Gastrocnemius medialis (tissue), 4 donors: ENCODE measurements around the gene PDYN. TPM values are rescaled to one million over a fixed set of nuclear protein-coding genes. Genes with fewer than 3 reads are reported as not detected.

Experiments used
- ATAC-seq, 2 donors: fragments of 150-250 bp; one replicate each; pipeline ENCODE4 v1.9.1; 2016
- DNase-seq, 2 donors: peaks; one replicate each; pipeline ENCODE4 v3.0.0-alpha.2; 2019
- H3K27ac ChIP-seq, 4 donors: fragments of 200-600 bp; sonication (generic); 1 replicate in 1 of 4; 2 replicates in 3 of 4; pipeline ENCODE4 v1.5.1; 2016 to 2018; ENCODE audit warnings: mild to moderate bottlenecking in 2 of 4, moderate library complexity in 1 of 4
- H3K27me3 ChIP-seq, 3 donors: fragments of 200-600 bp; sonication (generic) in 2 of 3; 1 replicate in 1 of 3; 2 replicates in 2 of 3; pipeline versions ENCODE4 v1.5.1 to v1.6.0; 2016 to 2019; ENCODE audit warnings: mild to moderate bottlenecking in 1 of 3, moderate library complexity in 1 of 3
- H3K36me3 ChIP-seq, 2 donors: fragments of 200-600 bp; sonication (generic) in 1 of 2; one replicate each; pipeline ENCODE4 v1.5.1; 2017 to 2018
- H3K4me1 ChIP-seq, 2 donors: fragments of 200-600 bp; sonication (generic) in 1 of 2; one replicate each; pipeline ENCODE4 v1.5.1; 2016 to 2017; ENCODE audit warnings: mild to moderate bottlenecking in 2 of 2
- H3K4me3 ChIP-seq, 4 donors: fragments of 200-600 bp; sonication (generic) in 3 of 4; 1 replicate in 1 of 4; 2 replicates in 3 of 4; pipeline ENCODE4 v1.5.1; 2016 to 2019; ENCODE audit warnings: mild to moderate bottlenecking in 2 of 4
- H3K9me3 ChIP-seq, 3 donors: fragments of 200-600 bp; sonication (generic) in 2 of 3; 1 replicate in 1 of 3; 2 replicates in 2 of 3; pipeline ENCODE4 v1.5.1; 2016 to 2019
- CTCF ChIP-seq, 5 experiments: fragments of 450-650 bp in 3 of 5; fragments of 200-600 bp in 2 of 5; sonication (generic) in 2 of 5; IDR thresholded peaks in 4 of 5; conservative IDR thresholded peaks in 1 of 5; 1 replicate in 4 of 5; 2 replicates in 1 of 5; pipeline ENCODE4 v1.5.1; 2016 to 2019; ENCODE audit warnings: antibody characterized with exemption in 5 of 5, mild to moderate bottlenecking in 3 of 5, moderate library complexity in 3 of 5
- POLR2A ChIP-seq, 2 donors: fragments of 450-650 bp; IDR thresholded peaks; one replicate each; pipeline ENCODE4 v1.6.1; 2017; ENCODE audit warnings: antibody characterized with exemption in 2 of 2, mild to moderate bottlenecking in 2 of 2, moderate library complexity in 2 of 2
- in situ Hi-C, 4 donors: fragments of 200-750 bp; cut with MboI; loops; one replicate each; pipeline versions ENCODE4 v1.15.0 to v1.8.0; 2017; ENCODE audit warnings: low sequenced_read_pairs in 4 of 4
- intact Hi-C: fragments of 100-400 bp; cut with DNase I; formaldehyde crosslinking; loops from one replicate; pipeline ENCODE4 v1.15.1; 2023; ENCODE audit warnings: low total_unique reads
- total RNA-seq, 4 donors: library from RNA; depleted of rRNA; stranded (reverse); fragments of >200 nt; gene quantifications; one replicate each; pipeline versions ENCODE4 v1.1.0 to v1.2.3, GENCODE V29; 2016

The PDYN gene
- total RNA-seq, 4 donors from 2014 or later = not detected

- Histone ChIP-seq H3K4me3 (no peak overlapping the region), H3K27ac (no peak overlapping the region), H3K9me3 (no peaks in the 10 kb centered on the region), H3K4me1 (no peaks in the 10 kb centered on the region), H3K36me3 (no peaks in the 10 kb centered on the region), H3K27me3 (peaks cover 11 to 18% (median 13%) of the 10 kb centered on the region in 3 donors)
- no peak for TF ChIP-seq POLR2A (IDR thresholded peaks at IDR 0.05)
- no peak for TF ChIP-seq CTCF (IDR thresholded peaks at IDR 0.05 in 4 of 5, conservative IDR thresholded peaks at IDR 0.05 in 1 of 5)
- ATAC-seq (no peak), DNase-seq (no peak)
- intact Hi-C loops = no loop called here
- in situ Hi-C loops = no loop called here
Observed at GRCh38 chr20:1998193-1998520, 4.3 kb upstream of the PDYN start.

GRCh38 chr20:1997483-1998192, 3.8 kb upstream of the PDYN start:
- Histone ChIP-seq H3K4me3 (no peak overlapping the region), H3K4me1 (no peaks in the 10 kb centered on the region), H3K27me3 (peaks cover 11 to 21% (median 14%) of the 10 kb centered on the region in 3 donors), H3K27ac (no peak overlapping the region), H3K36me3 (no peaks in the 10 kb centered on the region), H3K9me3 (no peaks in the 10 kb centered on the region)
- ATAC-seq (no peak), DNase-seq (no peak)
- in situ Hi-C loops (no loop called here), intact Hi-C loops (no loop called here)
- TF ChIP-seq POLR2A (IDR thresholded peaks at IDR 0.05) (no peak), CTCF (IDR thresholded peaks at IDR 0.05 in 4 of 5, conservative IDR thresholded peaks at IDR 0.05 in 1 of 5) (no peak)

DNA sequence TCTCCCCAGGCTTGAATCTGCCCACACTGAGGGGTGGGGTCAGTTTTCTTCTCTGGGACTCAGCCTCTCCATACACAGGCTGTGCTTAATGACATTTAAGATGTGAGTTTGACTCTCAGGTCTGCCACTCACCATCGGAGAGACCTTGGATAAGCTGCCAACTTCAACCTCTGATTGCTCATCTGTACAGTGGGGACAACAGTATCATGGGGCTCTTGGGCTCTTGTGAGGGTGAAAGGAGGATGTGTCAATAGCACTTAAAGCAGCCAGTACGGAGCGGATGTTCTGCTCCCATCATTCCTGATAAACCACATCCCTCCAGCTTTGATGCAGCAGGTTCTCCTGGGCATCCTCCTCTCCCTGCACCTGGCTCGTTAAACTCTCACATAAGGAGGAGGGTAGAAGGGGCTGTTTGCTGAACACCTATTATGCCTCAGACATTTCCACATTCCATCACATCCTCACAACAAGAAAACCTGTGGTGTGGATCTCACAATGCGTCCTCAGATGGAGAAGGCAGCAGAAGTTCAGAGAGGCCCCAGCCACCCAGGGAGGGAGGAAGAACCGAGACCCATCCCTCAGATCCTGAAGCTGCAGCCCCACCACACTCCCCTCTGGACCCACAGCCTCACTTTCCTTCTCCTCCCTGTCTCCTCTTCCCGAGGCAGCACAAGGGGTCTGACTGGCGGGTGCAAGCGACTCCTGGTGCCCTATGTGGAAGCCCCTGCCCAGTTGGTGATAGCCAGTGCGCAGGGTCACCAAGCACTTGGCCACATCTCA, 1.9 kb upstream of the PDYN start:
- H3K4me1 ChIP-seq = no peaks in the 10 kb centered on the region
- intact Hi-C loops (no loop called here), in situ Hi-C loops (no loop called here)
- H3K27ac ChIP-seq = no peak overlapping the region
- no peaks in the 10 kb centered on the region for H3K36me3 ChIP-seq
- no peaks in the 10 kb centered on the region for H3K9me3 ChIP-seq
- no peak overlapping the region for H3K4me3 ChIP-seq
- H3K27me3 ChIP-seq = peaks cover 22 to 35% (median 22%) of the 10 kb centered on the region in 3 donors
- no peak for DNase-seq
- TF ChIP-seq CTCF (IDR thresholded peaks at IDR 0.05 in 4 of 5, conservative IDR thresholded peaks at IDR 0.05 in 1 of 5) = no peak
- no peak for TF ChIP-seq POLR2A (IDR thresholded peaks at IDR 0.05)
- no peak for ATAC-seq

DNA sequence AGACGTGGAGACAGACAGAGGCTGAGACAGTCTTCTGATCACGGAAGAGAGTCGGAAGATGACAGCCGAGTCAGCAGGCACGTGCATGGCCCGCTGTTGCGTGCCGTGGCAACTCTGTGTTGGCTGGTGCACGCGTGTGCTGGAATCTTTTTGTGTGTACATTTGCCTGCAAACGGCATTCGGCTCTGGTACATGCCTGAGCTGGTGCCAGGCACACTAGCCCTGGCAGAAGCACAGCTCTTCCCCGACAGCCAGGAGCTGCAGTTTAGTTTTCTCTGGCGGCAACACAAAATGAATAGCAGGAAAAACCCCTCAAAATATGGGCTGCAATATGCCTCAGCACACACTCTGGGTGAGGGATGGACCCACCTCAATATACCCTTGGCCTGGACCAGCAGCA, 769 bp upstream of the PDYN start:
- Histone ChIP-seq H3K4me3 (no peak overlapping the region), H3K27ac (no peak overlapping the region), H3K4me1 (no peaks in the 10 kb centered on the region), H3K27me3 (peaks cover 22 to 40% (median 31%) of the 10 kb centered on the region in 3 donors), H3K9me3 (no peaks in the 10 kb centered on the region), H3K36me3 (no peaks in the 10 kb centered on the region)
- ATAC-seq (no peak), DNase-seq (no peak)
- intact Hi-C loops (no loop called here), in situ Hi-C loops (no loop called here)
- TF ChIP-seq CTCF (IDR thresholded peaks at IDR 0.05 in 4 of 5, conservative IDR thresholded peaks at IDR 0.05 in 1 of 5) (no peak), POLR2A (IDR thresholded peaks at IDR 0.05) (no peak)
